Astrocyte of the spinal cord (primary cell): ENCODE data around the gene C11orf65.
"Not testable (repeated sequence)": the region's sequence is repeated elsewhere in the genome, so short reads cannot be mapped to it uniquely, and the experiment has no call there.

ENCODE experiments used
- DNase-seq: peaks from one replicate; pipeline ENCODE4 v3.0.0; 2011; ENCODE audit warnings: low read depth, low spot score
- H3K4me3 ChIP-seq: 2 replicates; pipeline ENCODE4 v1.5.1; 2011; ENCODE audit warnings: low read depth, mild to moderate bottlenecking, low read length, moderate library complexity
- CTCF ChIP-seq: IDR thresholded peaks from 2 replicates; pipeline ENCODE4 v1.5.1; 2012; ENCODE audit warnings: low read depth, mild to moderate bottlenecking, low read length, inconsistent platforms
- in situ Hi-C: cut with HindIII; loops from 2 replicates; pipeline ENCODE4 v1.10.0; 2017; ENCODE audit warnings: low sequenced_read_pairs

The C11orf65 gene

GRCh38 chr11:108403052-108403451, 64.3 kb downstream of the C11orf65 start:
- in situ Hi-C loops = no loop called here
- DNase-seq = no peak
- H3K4me3 ChIP-seq = no peak overlapping the region
- no peak for TF ChIP-seq CTCF

GRCh38 chr11:108402241-108402640, 65.1 kb downstream of the C11orf65 start:
- TF ChIP-seq CTCF = no peak
- H3K4me3 ChIP-seq = no peak overlapping the region
- no peak for DNase-seq
- in situ Hi-C loops = no loop called here

GRCh38 chr11:108398439-108398838, 68.9 kb downstream of the C11orf65 start:
- in situ Hi-C loops = no loop called here
- TF ChIP-seq CTCF = no peak
- no peak overlapping the region for H3K4me3 ChIP-seq
- DNase-seq = no peak

GRCh38 chr11:108396672-108397071, 70.7 kb downstream of the C11orf65 start:
- H3K4me3 ChIP-seq, DNase-seq, in situ Hi-C loops: not testable (repeated sequence)

GRCh38 chr11:108394744-108395284, 72.5 kb downstream of the C11orf65 start:
- no peak overlapping the region for H3K4me3 ChIP-seq
- TF ChIP-seq CTCF = no peak
- DNase-seq = no peak
- in situ Hi-C loops = no loop called here

- in situ Hi-C loops = no loop called here
These were observed 74.3 kb downstream of the C11orf65 start for GRCh38 chr11:108393046-108393445.

GRCh38 chr11:108392353-108392752, 75.0 kb downstream of the C11orf65 start:
- H3K4me3 ChIP-seq = no peak overlapping the region
- no peak for DNase-seq
- TF ChIP-seq CTCF = no peak
- in situ Hi-C loops = no loop called here

More at GRCh38 chr11:108393046-108393445, 74.3 kb downstream of the C11orf65 start:
- DNase-seq = no peak
- no peak overlapping the region for H3K4me3 ChIP-seq
- TF ChIP-seq CTCF = no peak
